LNCaP clone FGC (cell line): ENCODE measurements around the gene HIVEP2.

Experiments
- DNase-seq: peaks from one replicate; pipeline ENCODE4 v3.0.0-alpha.2; 2011; ENCODE audit warnings: low read depth
- H3K4me3 ChIP-seq: 2 replicates; pipeline ENCODE4 v1.5.1; 2011; ENCODE audit warnings: mild to moderate bottlenecking, low read depth, low read length, control low read depth
- CTCF ChIP-seq: IDR thresholded peaks from 2 replicates; pipeline ENCODE4 v1.5.1; 2012; ENCODE audit warnings: mild to moderate bottlenecking; ENCODE audit not compliant: control insufficient read depth, insufficient read depth; ENCODE audit errors: extremely low read depth

HIVEP2 gene

GRCh38 chr6:142880201-142880600 is 64.8 kb downstream of the HIVEP2 start:
- DNase-seq: no peak
- no peak for TF ChIP-seq CTCF
- no peak overlapping the region for H3K4me3 ChIP-seq

GRCh38 chr6:142879527-142879926 is 65.4 kb downstream of the HIVEP2 start:
- DNase-seq: no peak
- TF ChIP-seq CTCF: no peak
- H3K4me3 ChIP-seq: no peak overlapping the region

- H3K4me3 ChIP-seq: no peak overlapping the region
- TF ChIP-seq CTCF: no peak
- no peak for DNase-seq
Measured at GRCh38 chr6:142879076-142879475, 65.9 kb downstream of the HIVEP2 start.

- H3K4me3 ChIP-seq: no peak overlapping the region
- no peak for DNase-seq
- TF ChIP-seq CTCF: no peak
Measured at GRCh38 chr6:142878407-142878806, 66.6 kb downstream of the HIVEP2 start.

- DNase-seq: no peak
- no peak overlapping the region for H3K4me3 ChIP-seq
- no peak for TF ChIP-seq CTCF
Measured at GRCh38 chr6:142874676-142875075, 70.3 kb downstream of the HIVEP2 start.

GRCh38 chr6:142872376-142872775 is 72.6 kb downstream of the HIVEP2 start:
- TF ChIP-seq CTCF: no peak
- DNase-seq: no peak
- no peak overlapping the region for H3K4me3 ChIP-seq

- no peak for DNase-seq
- TF ChIP-seq CTCF: no peak
- no peak overlapping the region for H3K4me3 ChIP-seq
Measured at GRCh38 chr6:142871910-142872331, 73.1 kb downstream of the HIVEP2 start.
